T-helper 17 cell (primary cell): ENCODE data around the gene RIPK4. TPM values are rescaled to one million over a fixed set of nuclear protein-coding genes. Genes with fewer than 3 reads are reported as not detected.
"Not testable (repeated sequence)": the region's sequence is repeated elsewhere in the genome, so short reads cannot be mapped to it uniquely, and the experiment has no call there.

Experiments used
- ATAC-seq: fragments of 150-1000 bp; cut with Tn5 transposase; 2 replicates; pipeline ENCODE4 v1.10.0; 2021; ENCODE audit warnings: mild to moderate bottlenecking, moderate library complexity
- DNase-seq, 3 donors: peaks; one replicate each; pipeline versions ENCODE4 v3.0.0 to v3.0.0-alpha.2; 2020 to 2021
- H3K9me3 ChIP-seq: one replicate; pipeline ENCODE4 v1.7.0; 2013; ENCODE audit warnings: low read length, mild to moderate bottlenecking; ENCODE audit not compliant: control insufficient read depth, poor library complexity, severe bottlenecking
- H3K27ac Mint-ChIP-seq: one replicate; pipeline ENCODE4 v1.8.0; 2022; ENCODE audit warnings: mild to moderate bottlenecking, moderate library complexity, mixed read lengths
- H3K27me3 Mint-ChIP-seq: one replicate; pipeline ENCODE4 v1.8.0; 2022; ENCODE audit warnings: mixed read lengths
- H3K36me3 Mint-ChIP-seq: one replicate; pipeline ENCODE4 v1.8.0; 2022; ENCODE audit warnings: low read depth, mixed read lengths
- H3K4me1 Mint-ChIP-seq: one replicate; pipeline ENCODE4 v1.8.0; 2022; ENCODE audit warnings: mild to moderate bottlenecking, mixed read lengths
- H3K4me3 Mint-ChIP-seq: one replicate; pipeline ENCODE4 v1.8.0; 2022; ENCODE audit warnings: mild to moderate bottlenecking, moderate library complexity, mixed read lengths
- total RNA-seq, 4 donors: library from RNA in 2 of 4; stranded (reverse) in 2 of 4; gene quantifications; one replicate each; pipeline ENCODE4 v1.2.3 and lab custom pipeline; 2022 to 2026

Gene RIPK4
- total RNA-seq, 2 donors from 2014 or later: 0.37 to 0.50 TPM

- no peaks in the 10 kb centered on the region for H3K9me3 ChIP-seq
- ATAC-seq: no peak
- no peak overlapping the region for H3K4me3 Mint-ChIP-seq
- no peak overlapping the region for H3K27ac Mint-ChIP-seq
- H3K4me1 Mint-ChIP-seq: peaks cover 2% of the 10 kb centered on the region
- H3K27me3 Mint-ChIP-seq: no peaks in the 10 kb centered on the region
- no peaks in the 10 kb centered on the region for H3K36me3 Mint-ChIP-seq
- no peak for DNase-seq
Measured at GRCh38 chr21:41802684-41803083, 35.8 kb upstream of the RIPK4 start.

- peaks cover 2% of the 10 kb centered on the region for H3K4me1 Mint-ChIP-seq
- H3K36me3 Mint-ChIP-seq: no peaks in the 10 kb centered on the region
- no peaks in the 10 kb centered on the region for H3K9me3 ChIP-seq
- no peak overlapping the region for H3K27ac Mint-ChIP-seq
- ATAC-seq (no peak), DNase-seq (no peak)
- no peak overlapping the region for H3K4me3 Mint-ChIP-seq
- no peaks in the 10 kb centered on the region for H3K27me3 Mint-ChIP-seq
Measured at GRCh38 chr21:41802198-41802584, 35.3 kb upstream of the RIPK4 start.

- no peak for DNase-seq
- Mint-ChIP-seq H3K4me3 (no peak overlapping the region), H3K27ac (no peak overlapping the region), H3K27me3 (no peaks in the 10 kb centered on the region), H3K36me3 (no peaks in the 10 kb centered on the region), H3K4me1 (peaks cover 2% of the 10 kb centered on the region)
- ATAC-seq: no peak
- no peaks in the 10 kb centered on the region for H3K9me3 ChIP-seq
Measured at GRCh38 chr21:41801321-41802197, 34.7 kb upstream of the RIPK4 start.

GRCh38 chr21:41800425-41801320, 33.8 kb upstream of the RIPK4 start:
- no peak overlapping the region for H3K4me3 Mint-ChIP-seq
- no peaks in the 10 kb centered on the region for H3K27me3 Mint-ChIP-seq
- H3K27ac Mint-ChIP-seq: no peak overlapping the region
- no peaks in the 10 kb centered on the region for H3K36me3 Mint-ChIP-seq
- ATAC-seq: no peak
- DNase-seq: no peak
- peaks cover 2% of the 10 kb centered on the region for H3K4me1 Mint-ChIP-seq
- H3K9me3 ChIP-seq: no peaks in the 10 kb centered on the region

GRCh38 chr21:41799763-41800162, 32.9 kb upstream of the RIPK4 start:
- H3K9me3 ChIP-seq: no peaks in the 10 kb centered on the region
- H3K27me3 Mint-ChIP-seq: peaks cover 7% of the 10 kb centered on the region
- H3K36me3 Mint-ChIP-seq: no peaks in the 10 kb centered on the region
- no peak for ATAC-seq
- no peak overlapping the region for H3K4me3 Mint-ChIP-seq
- no peak for DNase-seq
- H3K4me1 Mint-ChIP-seq: peaks cover 4% of the 10 kb centered on the region
- no peak overlapping the region for H3K27ac Mint-ChIP-seq

- no peak for DNase-seq
- ATAC-seq: no peak
- no peaks in the 10 kb centered on the region for H3K36me3 Mint-ChIP-seq
- H3K27ac Mint-ChIP-seq: no peak overlapping the region
- peaks cover 3% of the 10 kb centered on the region for H3K4me1 Mint-ChIP-seq
- no peaks in the 10 kb centered on the region for H3K9me3 ChIP-seq
- peaks cover 8% of the 10 kb centered on the region for H3K27me3 Mint-ChIP-seq
- no peak overlapping the region for H3K4me3 Mint-ChIP-seq
Measured at GRCh38 chr21:41798326-41798725, 31.5 kb upstream of the RIPK4 start.

- Mint-ChIP-seq H3K4me3 (no peak overlapping the region), H3K4me1 (peaks cover 3% of the 10 kb centered on the region), H3K27me3 (peaks cover 8% of the 10 kb centered on the region), H3K36me3 (no peaks in the 10 kb centered on the region), H3K27ac (no peak overlapping the region)
- ATAC-seq (no peak), DNase-seq (no peak)
- no peaks in the 10 kb centered on the region for H3K9me3 ChIP-seq
Measured at GRCh38 chr21:41796476-41797080, 29.7 kb upstream of the RIPK4 start.

GRCh38 chr21:41795726-41796125, 28.9 kb upstream of the RIPK4 start:
- Mint-ChIP-seq H3K4me1 (peaks cover 3% of the 10 kb centered on the region), H3K36me3 (no peaks in the 10 kb centered on the region), H3K4me3 (no peak overlapping the region), H3K27me3 (peaks cover 8% of the 10 kb centered on the region), H3K27ac (no peak overlapping the region)
- H3K9me3 ChIP-seq: no peaks in the 10 kb centered on the region
- DNase-seq (no peak), ATAC-seq (no peak)

GRCh38 chr21:41794600-41794999, 27.7 kb upstream of the RIPK4 start:
- ATAC-seq (no peak), DNase-seq (no peak)
- H3K27ac Mint-ChIP-seq: no peak overlapping the region
- H3K4me3 Mint-ChIP-seq: no peak overlapping the region
- peaks cover 3% of the 10 kb centered on the region for H3K4me1 Mint-ChIP-seq
- no peaks in the 10 kb centered on the region for H3K36me3 Mint-ChIP-seq
- H3K9me3 ChIP-seq: no peaks in the 10 kb centered on the region
- H3K27me3 Mint-ChIP-seq: peaks cover 13% of the 10 kb centered on the region

- H3K27ac Mint-ChIP-seq: no peak overlapping the region
- peaks cover 19% of the 10 kb centered on the region for H3K27me3 Mint-ChIP-seq
- DNase-seq (no peak), ATAC-seq (no peak)
- no peaks in the 10 kb centered on the region for H3K9me3 ChIP-seq
- peaks cover 3% of the 10 kb centered on the region for H3K4me1 Mint-ChIP-seq
- H3K4me3 Mint-ChIP-seq: no peak overlapping the region
- no peaks in the 10 kb centered on the region for H3K36me3 Mint-ChIP-seq
Measured at GRCh38 chr21:41792711-41793110, 25.9 kb upstream of the RIPK4 start.

GRCh38 chr21:41786509-41786987, 19.7 kb upstream of the RIPK4 start:
- H3K27ac Mint-ChIP-seq: no peak overlapping the region
- H3K36me3 Mint-ChIP-seq: peaks cover 6% of the 10 kb centered on the region
- H3K4me3 Mint-ChIP-seq: no peak overlapping the region
- H3K4me1 Mint-ChIP-seq: peaks cover 9% of the 10 kb centered on the region
- no peak for DNase-seq
- no peak for ATAC-seq
- H3K9me3 ChIP-seq: no peaks in the 10 kb centered on the region
- H3K27me3 Mint-ChIP-seq: peaks cover 42% of the 10 kb centered on the region

GRCh38 chr21:41785262-41785661, 18.4 kb upstream of the RIPK4 start:
- not testable (repeated sequence) for ATAC-seq, H3K27ac Mint-ChIP-seq
- H3K27me3 Mint-ChIP-seq: peaks cover 45% of the 10 kb centered on the region

More at GRCh38 chr21:41785262-41785661, 18.4 kb upstream of the RIPK4 start:
- not testable (repeated sequence) for H3K4me3 Mint-ChIP-seq, H3K36me3 Mint-ChIP-seq, H3K4me1 Mint-ChIP-seq, DNase-seq, H3K9me3 ChIP-seq
